Measurements from ENCODE around the gene RPL10A. TPM values are rescaled to one million over a fixed set of nuclear protein-coding genes. Genes with fewer than 3 reads are reported as not detected.

RPL10A gene
- total RNA-seq, 2 experiments from 2014 or later: 2,453 to 2,464 TPM

- Mint-ChIP-seq H3K9me3 (no peaks in the 10 kb centered on the region), H3K4me3 (no peak overlapping the region), H3K36me3 (ENCODE audit: low read depth) (no peaks in the 10 kb centered on the region), H3K4me1 (ENCODE audit: low read depth) (peaks cover 12% of the 10 kb centered on the region), H3K27me3 (peaks cover 4% of the 10 kb centered on the region), H3K27ac (no peak overlapping the region)
- Histone ChIP-seq H3K4me3 (ENCODE audit: low read length) (no peak overlapping the region), H3K9me3 (ENCODE audit: control insufficient read depth in 1 of 2, insufficient read depth in 1 of 2, low read length in 2 of 2) (no peaks in the 10 kb centered on the region), H3K27ac (ENCODE audit: low read depth in 1 of 2, low read length in 2 of 2) (no peak overlapping the region), H3K36me3 (ENCODE audit: insufficient read depth, low read length) (no peaks in the 10 kb centered on the region), H3K27me3 (ENCODE audit: control insufficient read depth in 1 of 2, insufficient read depth in 2 of 2, low read length in 2 of 2) (no peaks in the 10 kb centered on the region), H3K4me1 (ENCODE audit: insufficient read depth, low read length) (peaks cover 28% of the 10 kb centered on the region)
- intact Hi-C loops (cut with DNase I, micrococcal nuclease): no loop called here
- TF ChIP-seq CTCF (IDR thresholded peaks at IDR 0.05): no peak
- ChIA-PET CTCF (no interaction called here), POLR2A (interaction anchor here (0.6 kb wide), 1 partner anchor 270 kb away, joined by 3 read pairs; no protein-coding TSS in a partner anchor)
- no peak for ATAC-seq (ENCODE audit: poor library complexity)
- no peak for DNase-seq
Measured at GRCh38 chr6:35518566-35519312, 50.5 kb downstream of the RPL10A start.

- Mint-ChIP-seq H3K27ac (no peak overlapping the region), H3K27me3 (no peaks in the 10 kb centered on the region), H3K4me1 (ENCODE audit: low read depth) (peaks cover 12% of the 10 kb centered on the region), H3K4me3 (no peak overlapping the region), H3K36me3 (ENCODE audit: low read depth) (no peaks in the 10 kb centered on the region), H3K9me3 (no peaks in the 10 kb centered on the region)
- peaks cover 31% of the 10 kb centered on the region for H3K4me1 ChIP-seq (ENCODE audit: insufficient read depth, low read length)
- no peak for TF ChIP-seq CTCF (IDR thresholded peaks at IDR 0.05)
- H3K4me3 ChIP-seq (ENCODE audit: low read length): no peak overlapping the region
- DNase-seq: no peak
- no peak overlapping the region for H3K27ac ChIP-seq (ENCODE audit: low read depth in 1 of 2, low read length in 2 of 2)
- intact Hi-C loops (cut with DNase I, micrococcal nuclease): loop anchor here in 1 of 2 experiments (5.0 kb wide), 1 partner anchor 103 kb away; no protein-coding TSS in a partner anchor
- CTCF ChIA-PET: no interaction called here
- H3K9me3 ChIP-seq (ENCODE audit: control insufficient read depth in 1 of 2, insufficient read depth in 1 of 2, low read length in 2 of 2): no peaks in the 10 kb centered on the region
- H3K27me3 ChIP-seq (ENCODE audit: control insufficient read depth in 1 of 2, insufficient read depth in 2 of 2, low read length in 2 of 2): no peaks in the 10 kb centered on the region
- H3K36me3 ChIP-seq (ENCODE audit: insufficient read depth, low read length): no peaks in the 10 kb centered on the region
- ATAC-seq (ENCODE audit: poor library complexity): no peak
- POLR2A ChIA-PET: interaction anchor here (0.6 kb wide), 1 partner anchor 270 kb away, joined by 3 read pairs; no protein-coding TSS in a partner anchor
Measured at GRCh38 chr6:35519313-35520015, 51.3 kb downstream of the RPL10A start.

Small RNAs within 50 kb of the gene (microRNA-seq; reads per million reads assigned to microRNA genes)
- gene MIR7111 (ENCODE audit: borderline microRNAs expressed, borderline replicate concordance): not detected

Other genes with a start within 250 kb of the RPL10A start
- 10 to 100 TPM; 46.1 to 53.4 TPM for gene ZNF76, start 208.7 kb upstream of the RPL10A start, total RNA-seq
- gene DEF6, start 170.6 kb upstream of the RPL10A start, total RNA-seq: 100 to 1,000 TPM; 209 to 212 TPM
- gene PPARD, start 125.8 kb upstream of the RPL10A start, total RNA-seq: 10 to 100 TPM; 34.1 to 37.0 TPM
- 1 to 10 TPM; 1.6 to 1.7 TPM for gene FANCE, start 16.1 kb upstream of the RPL10A start, total RNA-seq
- gene TEAD3, start 28.7 kb downstream of the RPL10A start, total RNA-seq: under 1 TPM in 1 of 2 experiments, not detected in 1; 0.11 TPM
- not detected for gene TULP1, start 44.5 kb downstream of the RPL10A start, total RNA-seq
- gene FKBP5, start 220.5 kb downstream of the RPL10A start, total RNA-seq: 10 to 100 TPM; 72.6 to 75.9 TPM

All from CD4-positive, alpha-beta T cell (primary cell).